Stomach (tissue), 9 donors: ENCODE measurements around the gene OGN. TPM values are rescaled to one million over a fixed set of nuclear protein-coding genes. Genes with fewer than 3 reads are reported as not detected.

ENCODE experiments used
- DNase-seq, 2 donors: peaks; one replicate each; pipeline versions ENCODE4 v3.0.0 to v3.0.0-alpha.2; 2013 to 2019
- H3K27ac ChIP-seq, 5 donors: fragments of 200-600 bp in 4 of 5; sonication (generic) in 4 of 5; one replicate each; pipeline ENCODE4 v1.5.1; 2013 to 2019; ENCODE audit warnings: mild to moderate bottlenecking in 1 of 5, moderate library complexity in 1 of 5
- H3K27me3 ChIP-seq, 3 donors: fragments of 200-600 bp; sonication (generic); one replicate each; pipeline ENCODE4 v1.5.1; 2017 to 2019; ENCODE audit warnings: mixed run types in 1 of 3
- H3K36me3 ChIP-seq, 4 donors: fragments of 200-600 bp; sonication (generic); 1 replicate in 3 of 4; 2 replicates in 1 of 4; pipeline ENCODE4 v1.5.1; 2016 to 2019
- H3K4me1 ChIP-seq, 4 donors: fragments of 200-600 bp; sonication (generic); one replicate each; pipeline ENCODE4 v1.5.1; 2016 to 2019
- H3K4me3 ChIP-seq, 4 donors: fragments of 200-600 bp; sonication (generic) in 3 of 4; one replicate each; pipeline ENCODE4 v1.5.1; 2016 to 2019; ENCODE audit warnings: mild to moderate bottlenecking in 1 of 4
- H3K9me3 ChIP-seq, 4 donors: fragments of 200-600 bp; sonication (generic); one replicate each; pipeline ENCODE4 v1.5.1; 2016 to 2019
- EP300 ChIP-seq: sonication (generic); formaldehyde crosslinking; IDR thresholded peaks from one replicate; pipeline ENCODE4 v1.6.1; 2017; ENCODE audit warnings: antibody characterized with exemption
- POLR2A ChIP-seq, 4 donors: fragments of 450-650 bp; IDR thresholded peaks; one replicate each; pipeline ENCODE4 v1.6.1; 2016; ENCODE audit warnings: antibody characterized with exemption in 4 of 4, control low read depth in 2 of 4, mild to moderate bottlenecking in 1 of 4, moderate library complexity in 1 of 4
- POLR2AphosphoS5 ChIP-seq, 3 donors: sonication (generic); formaldehyde crosslinking; IDR thresholded peaks; one replicate each; pipeline ENCODE4 v1.6.1; 2016; ENCODE audit warnings: antibody characterized with exemption in 3 of 3
- WGBS, 5 donors: extraction: QIAGEN DNeasy Blood & Tissue Kit in 3 of 5; methylation state at CpG; one replicate each; pipeline versions ENCODE4 v1.1.5 to v1.1.7; 2013 to 2018; 5-methylcytosine and 5-hydroxymethylcytosine counted together
- intact Hi-C: fragments of 100-400 bp; cut with DNase I; formaldehyde crosslinking; loops from one replicate; pipeline ENCODE4 v1.15.1; 2023; ENCODE audit warnings: low total_unique reads
- polyA plus RNA-seq, 3 donors: library from polyadenylated mRNA; stranded (reverse); fragments of 200-250 nt; gene quantifications; one replicate each; pipeline ENCODE4 v1.2.3, GENCODE V29; 2013
- total RNA-seq, 5 donors: library from RNA; depleted of rRNA; stranded (reverse); fragments of >200 nt; gene quantifications; one replicate each; pipeline versions ENCODE4 v1.1.0 to v1.2.3, GENCODE V29; 2014 to 2016
- TF ChIP-seq, protein P1 (sequence below), 7 experiments: fragments of 450-650 bp in 4 of 7; fragments of 200-600 bp in 3 of 7; sonication (generic) in 3 of 7; IDR thresholded peaks; one replicate each; pipeline ENCODE4 v1.5.1; 2016 to 2019; ENCODE audit warnings: antibody characterized with exemption in 7 of 7, control low read depth in 2 of 7, mild to moderate bottlenecking in 1 of 7
- donor health status: healthy with polysubstance abuse.
- donor health status: Bipolar disorder and iron deficiency.
- donor health status: healthy.

The OGN gene
- total and polyA plus RNA-seq, 8 donors, result 0.87 to 138 (median 7.4) TPM

DNA sequence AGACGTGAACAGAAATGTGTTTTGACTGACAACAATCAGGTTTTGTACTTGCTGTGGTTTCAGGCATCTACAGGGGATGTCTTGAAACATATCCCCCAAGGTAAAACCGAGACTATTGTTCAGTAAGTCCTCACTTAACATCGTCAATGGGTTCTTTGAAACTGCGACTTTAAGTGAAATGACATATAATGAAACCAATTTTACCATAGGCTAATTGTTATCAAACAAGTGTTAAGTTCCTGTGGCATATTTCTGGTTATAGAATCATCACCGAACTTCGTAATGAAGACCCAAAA, 36.3 kb upstream of the OGN start:
- no peaks in the 10 kb centered on the region for H3K9me3 ChIP-seq
- no peak for DNase-seq
- no peaks in the 10 kb centered on the region for H3K27me3 ChIP-seq
- no peak for TF ChIP-seq POLR2AphosphoS5 (IDR thresholded peaks at IDR 0.05)
- TF ChIP-seq EP300, result no peak
- TF ChIP-seq, protein P1, sequence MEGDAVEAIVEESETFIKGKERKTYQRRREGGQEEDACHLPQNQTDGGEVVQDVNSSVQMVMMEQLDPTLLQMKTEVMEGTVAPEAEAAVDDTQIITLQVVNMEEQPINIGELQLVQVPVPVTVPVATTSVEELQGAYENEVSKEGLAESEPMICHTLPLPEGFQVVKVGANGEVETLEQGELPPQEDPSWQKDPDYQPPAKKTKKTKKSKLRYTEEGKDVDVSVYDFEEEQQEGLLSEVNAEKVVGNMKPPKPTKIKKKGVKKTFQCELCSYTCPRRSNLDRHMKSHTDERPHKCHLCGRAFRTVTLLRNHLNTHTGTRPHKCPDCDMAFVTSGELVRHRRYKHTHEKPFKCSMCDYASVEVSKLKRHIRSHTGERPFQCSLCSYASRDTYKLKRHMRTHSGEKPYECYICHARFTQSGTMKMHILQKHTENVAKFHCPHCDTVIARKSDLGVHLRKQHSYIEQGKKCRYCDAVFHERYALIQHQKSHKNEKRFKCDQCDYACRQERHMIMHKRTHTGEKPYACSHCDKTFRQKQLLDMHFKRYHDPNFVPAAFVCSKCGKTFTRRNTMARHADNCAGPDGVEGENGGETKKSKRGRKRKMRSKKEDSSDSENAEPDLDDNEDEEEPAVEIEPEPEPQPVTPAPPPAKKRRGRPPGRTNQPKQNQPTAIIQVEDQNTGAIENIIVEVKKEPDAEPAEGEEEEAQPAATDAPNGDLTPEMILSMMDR (IDR thresholded peaks at IDR 0.05), result no peak
- no peak for TF ChIP-seq POLR2A (IDR thresholded peaks at IDR 0.05)
- intact Hi-C loops, result no loop called here
- no peak overlapping the region for H3K27ac ChIP-seq
- WGBS, 5 donors, result 80 to 91% (median 85%) methylated on average over 6 of the region's 6 CpGs
- no peaks in the 10 kb centered on the region for H3K36me3 ChIP-seq
- peaks cover 0 to 5% (median 0%) of the 10 kb centered on the region in 4 donors for H3K4me1 ChIP-seq
- H3K4me3 ChIP-seq, result no peak overlapping the region

DNA sequence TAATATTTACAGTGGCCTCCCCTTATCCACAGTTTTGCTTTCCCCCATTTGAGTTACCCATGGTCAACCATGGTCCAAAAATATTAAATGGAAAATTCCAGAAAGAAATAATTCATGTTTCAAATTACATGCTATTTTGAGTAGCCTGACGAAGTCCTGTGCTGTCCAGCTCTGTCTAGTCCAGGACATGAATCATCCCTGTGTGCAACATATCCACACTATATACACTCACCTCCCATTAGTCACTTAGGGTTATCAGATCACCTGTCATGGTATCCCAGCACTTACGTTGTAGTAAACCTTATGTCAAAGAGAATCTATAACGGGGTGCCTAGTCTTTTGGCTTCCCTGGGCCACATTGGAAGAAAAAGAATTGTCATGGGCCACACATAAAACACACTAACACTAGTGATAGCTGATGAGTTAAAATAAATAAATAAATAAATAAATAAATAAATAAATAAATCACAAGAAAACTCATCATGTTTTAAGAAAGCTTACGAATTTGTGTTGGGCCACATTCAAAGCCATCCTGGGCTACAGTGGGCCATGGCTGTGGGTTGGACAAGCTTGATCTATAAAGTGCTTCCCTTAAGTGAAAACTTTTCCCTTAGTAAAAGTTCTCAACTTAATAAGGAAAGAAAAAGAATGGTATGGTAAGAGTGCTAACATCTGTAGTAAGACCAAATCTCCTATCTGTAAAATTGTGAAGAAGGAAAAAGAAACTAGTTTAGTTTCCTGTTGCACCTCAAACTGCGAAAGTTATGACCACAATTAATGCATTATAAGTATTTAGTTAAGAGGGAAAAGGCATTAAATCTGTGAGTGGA, 35.8 kb upstream of the OGN start:
- WGBS, 5 donors, result 80 to 90% (median 85%) methylated on average over 5 of the region's 5 CpGs
- H3K4me3 ChIP-seq, result no peak overlapping the region
- no peak overlapping the region for H3K27ac ChIP-seq
- TF ChIP-seq, protein P1 (IDR thresholded peaks at IDR 0.05), result no peak
- TF ChIP-seq POLR2AphosphoS5 (IDR thresholded peaks at IDR 0.05) (no peak), POLR2A (IDR thresholded peaks at IDR 0.05) (no peak), EP300 (no peak)
- intact Hi-C loops, result no loop called here
- no peak for DNase-seq
- H3K9me3 ChIP-seq, result no peaks in the 10 kb centered on the region
- no peaks in the 10 kb centered on the region for H3K36me3 ChIP-seq
- H3K27me3 ChIP-seq, result no peaks in the 10 kb centered on the region
- H3K4me1 ChIP-seq, result peaks cover 0 to 5% (median 0%) of the 10 kb centered on the region in 4 donors

DNA sequence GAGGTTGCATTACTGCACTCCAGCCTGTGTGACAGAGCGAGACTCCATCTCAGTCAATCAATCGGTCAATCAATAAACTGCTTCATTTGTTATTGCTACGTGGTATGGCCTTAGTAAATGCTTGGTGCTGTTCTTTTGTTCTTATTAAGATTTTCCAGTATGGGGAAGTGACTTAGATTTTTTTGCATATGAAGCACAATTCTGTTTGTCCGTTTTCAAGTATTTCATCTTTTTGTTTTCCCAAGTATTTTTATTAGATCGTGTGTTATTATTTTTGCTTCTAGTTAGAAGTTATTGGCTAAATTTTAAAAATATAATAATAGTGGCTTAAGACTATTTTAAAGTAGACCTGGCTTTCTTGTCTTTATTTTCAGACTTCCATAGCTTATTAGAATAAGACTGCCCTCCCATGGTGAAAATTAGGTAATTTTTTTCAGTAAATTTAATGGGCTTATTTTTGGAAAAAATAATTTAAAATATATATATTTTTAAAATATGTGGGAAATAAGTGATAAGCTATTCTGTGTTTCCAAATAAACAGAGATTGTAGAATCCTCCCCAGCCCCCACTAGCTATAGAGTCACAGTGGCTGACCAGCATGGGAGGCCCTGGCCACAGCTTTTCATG, 34.6 kb upstream of the OGN start:
- TF ChIP-seq EP300 (no peak), POLR2AphosphoS5 (IDR thresholded peaks at IDR 0.05) (no peak), POLR2A (IDR thresholded peaks at IDR 0.05) (no peak)
- TF ChIP-seq, protein P1 (IDR thresholded peaks at IDR 0.05), result peak in 2 of 7 experiments; percentile 24 to 32
- peak in 1 of 2 donors; percentile 35 for DNase-seq
- Histone ChIP-seq H3K4me3 (no peak overlapping the region), H3K36me3 (no peaks in the 10 kb centered on the region), H3K9me3 (no peaks in the 10 kb centered on the region), H3K27ac (no peak overlapping the region), H3K27me3 (no peaks in the 10 kb centered on the region), H3K4me1 (peaks cover 0 to 5% (median 0%) of the 10 kb centered on the region in 4 donors)
- WGBS, 5 donors, result 82 to 87% (median 86%) methylated on average over 5 of the region's 5 CpGs
- intact Hi-C loops, result no loop called here

DNA sequence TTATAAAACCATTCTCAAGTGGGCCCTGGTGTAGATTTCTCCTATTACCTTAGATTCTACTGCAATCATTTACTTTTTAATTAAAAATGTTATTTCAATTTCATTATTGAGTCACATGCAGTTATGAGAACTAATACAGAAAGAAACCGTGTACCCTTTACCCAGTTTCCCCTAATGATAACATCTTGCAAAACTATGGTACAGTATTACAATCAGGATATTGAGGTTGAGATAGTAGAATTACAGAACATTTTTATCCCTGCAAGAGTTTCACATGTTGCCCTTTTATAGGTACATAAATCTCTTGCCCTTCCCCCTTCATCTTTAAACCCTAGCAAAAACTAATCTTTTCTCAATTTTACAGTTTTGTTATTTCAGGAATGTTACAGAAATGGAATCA, 30.9 kb upstream of the OGN start:
- DNase-seq, result no peak
- no peak for TF ChIP-seq EP300
- TF ChIP-seq, protein P1 (IDR thresholded peaks at IDR 0.05), result no peak
- no peak for TF ChIP-seq POLR2AphosphoS5 (IDR thresholded peaks at IDR 0.05)
- TF ChIP-seq POLR2A (IDR thresholded peaks at IDR 0.05), result no peak
- no peaks in the 10 kb centered on the region for H3K9me3 ChIP-seq
- H3K4me1 ChIP-seq, result peaks cover 0 to 5% (median 0%) of the 10 kb centered on the region in 4 donors
- no peaks in the 10 kb centered on the region for H3K36me3 ChIP-seq
- H3K4me3 ChIP-seq, result no peak overlapping the region
- intact Hi-C loops, result no loop called here
- no peak overlapping the region for H3K27ac ChIP-seq
- WGBS, 5 donors, result 70 to 87% (median 76%) methylated on average over 1 of the region's 1 CpG
- H3K27me3 ChIP-seq, result no peaks in the 10 kb centered on the region
